Frontal cortex (tissue), 4 donors: ENCODE data around the gene BTBD1. TPM values are rescaled to one million over a fixed set of nuclear protein-coding genes. Genes with fewer than 3 reads are reported as not detected.
"Not testable (repeated sequence)": the region's sequence is repeated elsewhere in the genome, so short reads cannot be mapped to it uniquely, and the experiment has no call there.

Source experiments
- DNase-seq, 2 donors: peaks; one replicate each; pipeline ENCODE4 v3.0.0; 2012; ENCODE audit warnings: low spot score in 2 of 2
- FAIRE-seq: peaks from 2 replicates; lab custom pipeline; 2012; peaks lifted over from hg19 to GRCh38; lab: Jason Lieb, UNC
- total RNA-seq: library from RNA; depleted of rRNA; stranded (reverse); fragments of >200 nt; gene quantifications from one replicate; pipeline ENCODE4 v1.2.3, GENCODE V29; 2014
- donor health status: control.
- donor health status: control.
- donor health status: control.

BTBD1 gene
- total RNA-seq, 1 donor from 2014 or later = 156 TPM

DNA sequence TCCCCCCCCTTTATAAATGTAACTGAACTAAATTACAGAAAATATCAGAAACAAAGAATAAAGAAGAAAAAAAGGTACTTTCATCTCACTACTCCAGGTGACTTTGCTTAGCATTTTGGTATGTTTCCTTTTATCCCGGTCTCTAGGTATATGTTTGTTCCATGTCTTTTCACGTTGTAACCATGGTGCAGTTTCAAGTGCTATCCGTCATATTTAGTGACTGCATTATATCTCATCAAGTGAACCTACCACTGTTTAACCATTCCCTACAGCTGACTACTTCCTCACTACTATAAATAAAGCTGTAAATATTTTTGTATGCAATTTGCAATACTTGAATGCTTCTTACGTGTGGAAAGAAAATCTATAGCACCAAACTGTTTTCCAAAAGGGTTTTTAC is 2.2 kb downstream of the BTBD1 start:
- FAIRE-seq = no peak
- DNase-seq = no peak

DNA sequence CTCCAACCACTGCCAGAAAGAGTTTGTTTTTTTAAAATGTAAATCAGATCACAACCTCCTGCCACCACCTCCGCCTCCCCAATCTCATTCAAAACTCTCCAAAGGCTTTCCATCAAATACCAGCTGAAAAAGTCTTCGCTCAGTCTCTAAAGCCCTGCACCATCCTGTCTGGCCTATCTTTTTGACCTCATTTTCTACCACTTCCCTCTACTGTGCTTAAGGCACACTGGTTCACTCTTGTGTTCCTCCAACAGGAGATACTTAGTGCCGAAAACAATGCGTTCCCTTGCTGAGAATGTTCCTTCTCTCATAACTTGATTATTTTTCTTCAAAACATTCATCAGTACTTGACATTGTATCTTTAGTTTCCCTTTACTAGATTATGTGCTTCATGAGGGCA is 3.5 kb downstream of the BTBD1 start:
- no peak for DNase-seq
- FAIRE-seq = no peak

DNA sequence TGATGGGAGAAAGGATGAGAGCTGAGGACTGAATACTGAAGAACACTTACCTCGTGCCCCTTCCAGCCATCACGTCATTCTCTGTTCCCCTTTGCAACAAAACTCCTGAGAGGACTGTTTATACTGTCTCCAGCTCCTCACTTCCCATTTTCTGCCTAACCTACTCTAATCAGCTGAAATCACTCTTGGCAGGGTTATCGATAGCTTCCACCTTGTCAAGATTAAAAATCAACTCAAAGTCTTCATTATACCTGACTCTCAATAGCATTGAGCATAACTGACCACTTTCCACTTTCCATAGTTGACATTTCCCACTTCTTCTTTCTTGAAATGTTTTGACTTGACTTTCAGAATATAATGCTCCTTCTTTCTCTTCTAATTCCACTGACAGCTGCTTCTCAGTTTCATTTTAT is 4.3 kb downstream of the BTBD1 start:
- DNase-seq (no peak), FAIRE-seq (no peak)

DNA sequence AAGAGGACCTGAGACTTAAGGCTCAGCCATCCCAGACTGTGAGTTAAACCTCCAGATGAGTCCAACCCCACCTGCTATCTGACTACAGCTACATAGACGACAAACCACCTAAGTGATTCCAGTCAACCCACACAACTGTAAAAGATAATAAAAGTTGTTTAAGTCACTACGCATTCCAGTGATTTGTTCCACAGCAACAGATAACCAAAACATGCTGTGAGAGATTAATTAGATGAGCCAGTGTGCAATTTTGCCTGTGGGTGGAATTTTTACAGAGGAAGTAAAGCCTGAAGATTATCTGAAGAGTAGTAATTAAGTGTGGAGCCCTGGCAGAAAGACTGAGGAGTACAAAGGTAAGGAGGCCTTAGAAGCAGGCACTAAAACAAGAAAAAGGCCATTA is 5.4 kb downstream of the BTBD1 start:
- DNase-seq (no peak), FAIRE-seq (no peak)

DNA sequence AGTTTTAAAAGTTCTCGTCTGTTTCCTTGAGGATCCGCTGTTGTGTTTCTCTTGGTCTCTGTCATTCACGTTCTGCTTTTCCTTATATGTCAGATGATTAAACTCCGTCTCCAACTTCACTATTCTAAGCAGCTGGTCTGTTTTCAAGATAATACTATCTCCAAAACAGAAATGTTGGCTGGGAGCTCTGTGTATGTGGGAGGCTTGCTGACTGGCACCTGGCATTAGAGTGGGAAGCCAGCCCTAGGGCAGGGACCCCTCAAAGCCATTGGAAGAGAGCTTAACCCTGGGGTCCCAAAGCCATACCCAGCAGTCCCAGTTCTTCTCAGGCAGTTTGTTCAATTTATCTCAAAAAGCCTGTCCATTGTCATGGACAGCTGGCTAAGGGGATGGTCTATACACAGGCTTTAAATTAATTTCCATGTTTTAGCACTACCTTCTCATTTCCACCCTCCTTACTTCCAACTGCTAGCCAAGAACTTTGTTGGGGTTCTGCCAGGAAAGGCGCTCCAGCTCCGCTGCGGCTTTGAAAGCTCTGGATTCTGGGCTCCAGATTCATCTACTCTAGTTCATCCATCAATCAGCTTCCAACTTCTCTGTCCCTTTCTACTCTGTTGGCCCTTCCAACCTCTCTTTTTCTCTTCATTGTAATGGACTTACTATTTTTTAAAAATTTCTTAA is 9.2 kb downstream of the BTBD1 start:
- DNase-seq = no peak
- no peak for FAIRE-seq

DNA sequence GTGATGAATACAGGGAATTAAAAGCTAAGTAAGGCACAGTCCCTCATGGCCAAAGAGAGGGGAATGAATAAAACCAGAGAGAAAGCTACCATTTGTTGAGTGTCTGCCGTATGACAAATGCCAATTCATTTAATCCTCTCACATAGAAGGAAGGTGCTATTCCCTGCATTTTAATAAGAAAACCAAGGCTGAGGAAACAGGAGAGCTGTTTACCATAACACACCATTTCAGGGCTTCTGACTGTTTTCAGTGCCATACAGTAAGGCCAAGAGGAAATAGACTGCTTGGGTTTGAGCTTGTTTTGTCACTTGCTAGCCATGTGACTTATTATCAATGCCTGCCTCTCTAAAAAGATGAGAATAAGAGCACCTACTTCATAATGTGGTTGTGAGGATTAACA is 10.1 kb downstream of the BTBD1 start:
- DNase-seq (no peak), FAIRE-seq (no peak)

DNA sequence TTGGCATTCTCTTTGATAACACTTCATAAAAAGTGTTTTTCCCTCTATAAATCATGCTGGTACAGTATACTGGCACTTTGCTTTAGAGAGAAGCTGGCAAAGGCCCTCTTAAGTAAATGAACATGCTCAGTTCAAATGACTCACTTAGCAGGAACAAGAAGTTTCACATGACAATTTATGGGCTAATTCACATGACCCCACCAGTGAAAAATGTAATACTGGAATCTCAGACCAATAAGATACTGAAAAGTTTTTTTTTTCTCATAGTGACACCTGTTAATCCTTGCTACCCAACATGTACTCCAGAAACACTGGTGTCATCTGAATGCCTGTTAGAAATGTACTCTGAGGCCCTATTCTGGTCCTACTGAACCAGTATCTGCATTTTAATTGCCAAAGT is 13.9 kb downstream of the BTBD1 start:
- DNase-seq = no peak
- FAIRE-seq = no peak

DNA sequence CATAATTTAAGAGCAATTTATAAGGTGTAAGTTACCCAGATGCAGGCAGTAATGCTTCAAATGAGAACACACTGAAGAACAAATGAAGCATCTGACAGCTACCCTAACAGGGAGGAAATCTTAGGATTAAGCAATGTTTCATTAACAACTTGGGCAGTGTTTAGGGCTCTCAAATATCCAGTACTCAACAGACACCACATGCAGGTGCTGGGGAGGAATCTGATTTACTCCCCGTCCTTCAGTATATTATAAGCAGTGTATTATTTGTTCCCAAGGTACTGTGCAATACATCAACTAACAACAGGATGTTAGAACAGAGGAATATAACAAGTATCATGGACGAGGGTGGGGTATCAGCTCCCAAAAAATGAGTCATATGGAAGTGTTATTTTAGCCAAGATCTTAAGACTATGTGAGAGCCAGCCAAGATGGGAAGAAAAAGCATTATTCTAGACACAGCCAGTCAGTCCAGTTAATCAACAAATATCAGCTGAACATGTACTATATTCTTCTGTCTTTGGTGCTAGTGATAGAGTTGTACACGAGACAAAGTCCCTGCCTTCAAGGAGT is 20.4 kb downstream of the BTBD1 start:
- no peak for FAIRE-seq
- no peak for DNase-seq

DNA sequence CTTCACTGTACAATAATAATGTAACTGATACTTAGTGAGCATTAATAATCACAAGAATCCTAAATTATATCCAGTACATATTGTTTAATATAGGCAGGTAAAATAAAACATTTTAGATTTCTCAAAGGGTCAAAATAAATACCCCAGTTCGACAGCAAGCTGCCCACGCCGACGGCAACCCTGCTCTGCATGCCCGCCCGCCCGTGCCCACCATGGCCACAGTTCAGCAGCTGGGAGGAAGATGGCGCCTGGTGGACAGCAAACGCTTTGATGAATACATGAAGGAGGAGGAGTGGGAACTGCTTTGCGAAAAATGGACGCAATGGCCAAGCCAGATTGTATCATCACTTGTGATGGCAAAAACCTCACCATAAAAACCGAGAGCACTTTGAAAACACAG is 22.9 kb downstream of the BTBD1 start:
- no peak for FAIRE-seq
- no peak for DNase-seq

DNA sequence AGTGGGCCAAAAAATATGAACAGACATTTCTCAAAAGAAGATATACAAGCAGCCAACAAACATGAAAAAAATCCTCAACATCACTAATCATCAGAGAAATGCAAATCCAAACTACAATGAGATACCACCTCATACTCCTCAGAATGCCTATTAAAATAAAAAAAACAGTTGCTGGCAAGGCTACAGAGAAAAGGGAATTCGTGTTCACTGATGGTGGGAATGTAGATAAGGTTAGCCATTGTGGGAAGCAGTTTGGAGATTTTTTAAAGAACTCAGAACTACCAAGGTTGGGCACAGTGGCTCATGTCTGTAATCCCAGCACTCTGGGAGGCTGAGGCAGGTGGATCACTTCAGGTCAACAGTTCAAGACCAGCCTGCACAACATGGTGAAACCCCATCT is 27.8 kb downstream of the BTBD1 start:
- FAIRE-seq (peak; percentile 24), DNase-seq (no peak)

DNA sequence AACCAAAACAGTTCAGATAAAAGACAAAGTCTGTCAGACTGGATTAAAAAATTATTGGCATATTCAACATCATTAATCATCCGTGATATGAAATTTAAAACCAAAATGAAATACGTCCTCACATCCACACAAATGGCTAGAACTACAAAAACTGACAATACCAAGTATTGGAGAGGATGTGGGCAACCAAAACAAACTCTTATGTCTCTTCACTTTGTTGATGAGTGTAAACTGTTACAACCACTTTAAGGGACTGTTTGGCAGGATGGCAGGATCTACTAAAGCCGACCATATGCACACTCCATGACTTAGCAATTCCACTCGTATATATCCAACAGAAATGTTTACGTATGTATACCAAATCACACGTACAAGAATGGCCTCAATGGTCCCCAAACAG is 30.8 kb downstream of the BTBD1 start:
- FAIRE-seq = no peak
- DNase-seq = no peak

DNA sequence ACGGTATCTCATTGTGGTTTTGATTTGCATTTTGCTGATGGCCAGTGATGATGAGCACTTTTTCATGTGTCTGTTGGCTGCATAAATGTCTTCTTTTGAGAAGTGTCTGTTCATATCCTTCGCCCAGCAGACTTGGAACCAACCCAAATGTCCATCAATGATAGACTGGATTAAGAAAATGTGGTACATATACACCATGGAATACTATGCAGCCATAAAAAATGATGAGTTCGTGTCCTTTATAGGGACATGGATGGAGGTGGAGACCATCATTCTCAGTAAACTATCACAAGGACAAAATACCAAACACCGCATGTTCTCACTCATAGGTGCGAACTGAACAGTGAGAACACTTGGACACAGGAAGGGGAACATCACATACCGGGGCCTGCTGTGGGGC is 35.8 kb downstream of the BTBD1 start:
- DNase-seq, FAIRE-seq: not testable (repeated sequence)

DNA sequence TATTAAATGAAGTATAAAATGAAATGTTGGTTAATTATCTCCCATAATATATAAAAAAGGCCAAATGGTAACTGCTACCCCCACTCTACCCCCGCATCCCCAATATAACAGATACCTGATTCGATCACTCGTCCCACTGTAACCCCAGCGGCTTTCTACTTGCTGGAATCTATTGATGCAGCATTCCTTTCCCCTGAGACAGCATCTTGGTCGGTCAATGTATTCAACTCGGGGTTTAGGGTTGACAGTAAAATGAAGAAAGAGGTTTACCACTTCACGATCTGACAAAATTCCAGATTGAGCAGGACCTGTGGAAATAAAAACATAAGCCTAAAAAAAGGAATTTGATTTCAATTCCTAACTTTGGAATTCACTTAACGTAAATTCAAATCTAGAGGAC is 37.0 kb downstream of the BTBD1 start:
- DNase-seq = no peak

DNA sequence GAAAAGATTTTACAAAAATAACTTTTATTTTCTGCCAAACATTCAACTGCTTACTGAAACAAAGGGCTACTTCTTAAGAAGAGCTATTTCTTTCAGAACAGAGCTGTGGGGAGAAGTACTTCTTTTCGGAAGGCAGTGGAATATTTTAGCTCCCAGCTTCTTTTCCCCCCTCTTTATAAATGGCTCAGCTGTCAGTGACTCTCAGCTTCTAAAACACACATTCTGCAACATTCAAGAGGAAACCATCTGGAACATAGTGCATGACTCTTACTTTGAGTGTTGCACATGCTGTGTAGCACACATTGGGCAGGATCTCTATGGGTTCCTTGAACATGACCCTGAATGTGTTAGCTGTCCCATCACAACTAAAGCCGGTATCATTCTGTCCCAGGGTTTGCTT is 48.6 kb downstream of the BTBD1 start:
- no peak for FAIRE-seq
- DNase-seq = no peak

More for the DNA sequence above, 37.0 kb downstream of the BTBD1 start:
- no peak for FAIRE-seq

DNA sequence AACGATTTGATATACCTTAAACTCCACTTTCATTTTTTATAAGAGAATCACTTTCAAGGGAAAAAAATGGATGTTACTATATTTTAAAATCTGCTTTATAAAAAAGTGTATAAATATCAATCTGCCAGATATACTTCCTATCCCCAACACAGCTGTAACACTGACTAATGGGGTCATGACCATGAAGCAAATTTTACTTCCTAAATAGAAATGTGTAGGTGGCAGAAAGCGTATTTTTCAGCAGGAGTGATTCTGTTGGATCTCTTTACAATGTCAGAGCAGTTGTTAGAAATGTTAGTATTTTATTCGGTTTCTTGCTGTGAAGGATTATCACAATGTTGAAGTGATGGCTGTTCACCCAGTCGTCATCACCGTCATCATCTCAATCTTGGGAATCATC is 50.1 kb downstream of the BTBD1 start:
- FAIRE-seq (no peak), DNase-seq (no peak)

DNA sequence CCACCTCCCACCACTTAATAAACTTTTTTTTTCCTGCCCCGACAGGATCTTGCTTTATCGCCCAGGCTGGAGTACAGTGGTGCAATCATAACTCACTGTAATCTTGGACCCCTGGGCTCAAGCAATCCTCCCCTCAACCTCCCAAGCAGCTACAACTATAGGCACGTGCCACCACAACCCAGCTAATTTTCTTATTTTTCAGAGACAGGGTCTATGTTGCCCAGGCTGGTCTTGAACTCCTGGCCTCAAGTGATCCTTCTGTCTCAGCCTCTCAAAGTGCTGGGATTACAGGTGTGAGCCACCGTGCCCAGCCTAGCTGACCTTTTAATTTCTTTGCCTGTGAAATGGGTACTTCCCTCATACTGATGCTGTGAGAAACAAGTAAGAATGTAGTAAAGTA is 51.7 kb downstream of the BTBD1 start:
- DNase-seq (no peak), FAIRE-seq (no peak)

DNA sequence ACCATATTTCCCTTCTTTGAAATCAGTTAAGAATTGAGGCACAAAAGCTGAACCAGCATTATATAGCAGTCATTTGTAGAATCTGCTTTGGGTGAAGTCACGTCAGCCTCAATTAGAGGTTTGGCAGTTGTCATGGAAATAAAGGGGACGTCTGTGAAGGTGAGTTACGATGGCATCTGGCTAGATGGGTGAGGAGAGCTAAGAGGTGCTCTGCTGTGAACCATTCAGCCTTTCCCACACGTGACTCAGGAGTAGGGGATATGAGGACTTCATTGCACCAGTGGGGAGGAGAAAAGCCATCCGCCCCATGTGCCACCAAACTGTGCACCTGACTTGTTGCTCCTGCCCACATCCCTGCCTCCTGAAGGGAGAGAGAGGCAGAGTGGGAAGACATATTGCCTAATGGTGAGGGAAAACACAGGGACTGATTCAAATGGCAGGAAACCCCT is 52.8 kb downstream of the BTBD1 start:
- DNase-seq (no peak), FAIRE-seq (no peak)

DNA sequence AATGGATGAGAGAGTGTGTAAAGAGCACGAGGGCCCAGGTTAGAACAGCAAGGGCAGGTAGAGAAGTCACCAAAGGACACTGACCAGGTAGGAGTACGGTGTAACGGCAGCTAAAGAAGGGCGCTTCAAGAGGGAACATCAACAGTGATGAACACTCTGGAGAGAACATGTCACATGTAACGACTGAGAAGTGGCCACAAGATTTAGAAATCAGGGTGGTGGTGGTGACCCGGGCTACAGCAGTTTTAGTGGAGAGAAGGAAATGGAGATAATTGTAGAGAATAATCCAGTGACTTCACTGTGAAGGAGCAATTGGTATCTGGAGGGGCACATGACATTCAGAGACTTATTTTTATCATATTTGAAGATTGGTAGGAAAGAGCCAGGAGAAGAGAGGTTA is 54.4 kb downstream of the BTBD1 start:
- no peak for FAIRE-seq
- DNase-seq = no peak

DNA sequence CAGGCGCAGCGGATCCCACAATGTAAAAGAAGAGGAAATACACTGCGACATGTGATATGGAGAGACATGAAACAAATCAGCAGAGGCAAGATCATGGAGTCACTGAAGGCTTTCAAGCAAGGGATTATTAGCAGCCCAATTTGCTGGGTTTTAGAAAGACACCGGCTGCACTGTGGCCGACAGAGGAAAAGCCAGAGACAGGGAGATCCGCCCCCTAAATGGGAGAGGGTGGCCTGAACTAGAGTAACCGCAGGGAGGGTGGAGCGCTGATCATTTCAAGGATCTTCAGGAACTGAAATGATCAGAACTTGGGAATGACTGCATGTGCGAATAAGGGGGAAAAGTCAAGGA is 55.0 kb downstream of the BTBD1 start:
- DNase-seq (no peak), FAIRE-seq (no peak)

DNA sequence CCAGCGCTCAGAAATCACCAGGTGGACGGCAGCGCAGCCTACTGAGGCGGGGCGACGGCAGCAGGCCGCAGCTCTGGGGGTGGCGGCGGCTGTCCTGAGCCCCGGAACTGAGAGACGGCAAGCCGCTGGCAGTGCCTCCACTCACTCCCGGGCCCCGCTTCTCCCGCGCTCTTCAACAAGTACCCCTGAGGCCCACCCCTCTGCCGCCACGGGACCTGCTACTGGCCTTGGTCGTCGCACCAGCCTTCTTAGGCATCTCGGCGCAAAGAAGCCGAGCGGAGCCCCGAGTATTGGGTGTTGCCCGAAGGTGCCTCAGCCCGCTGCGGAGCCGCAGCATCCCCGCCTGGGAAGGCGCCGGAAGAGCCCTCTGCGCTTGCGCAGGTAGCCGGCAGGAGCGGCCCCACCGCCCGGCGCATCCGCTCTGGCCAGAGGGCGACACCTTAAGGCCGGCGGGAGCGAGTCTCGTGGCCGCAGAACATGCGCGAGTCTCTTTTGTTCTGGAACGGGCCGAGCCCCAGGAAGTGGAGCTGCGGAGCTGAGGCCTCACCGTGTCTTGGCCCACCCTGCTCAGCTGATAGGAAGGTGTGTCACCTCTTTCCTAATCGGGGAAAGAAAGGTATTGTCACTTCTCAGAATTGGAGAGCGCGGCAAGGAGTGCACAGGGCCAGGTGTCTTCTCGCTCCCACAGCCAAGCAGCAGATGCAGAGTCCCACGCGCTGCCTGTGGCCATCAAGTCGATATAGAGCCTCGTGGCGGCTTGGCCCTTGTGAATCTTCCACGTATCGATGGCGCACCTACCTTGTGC is 55.6 kb downstream of the BTBD1 start, which contains the start of gene C15orf40:
Gene C15orf40 (minus strand): TSS at position 369 of the 805 bp plus-strand sequence. CDS start 32 bp downstream, at position 337.
- no peak for FAIRE-seq
- DNase-seq = peak; percentile 89 to 90

DNA sequence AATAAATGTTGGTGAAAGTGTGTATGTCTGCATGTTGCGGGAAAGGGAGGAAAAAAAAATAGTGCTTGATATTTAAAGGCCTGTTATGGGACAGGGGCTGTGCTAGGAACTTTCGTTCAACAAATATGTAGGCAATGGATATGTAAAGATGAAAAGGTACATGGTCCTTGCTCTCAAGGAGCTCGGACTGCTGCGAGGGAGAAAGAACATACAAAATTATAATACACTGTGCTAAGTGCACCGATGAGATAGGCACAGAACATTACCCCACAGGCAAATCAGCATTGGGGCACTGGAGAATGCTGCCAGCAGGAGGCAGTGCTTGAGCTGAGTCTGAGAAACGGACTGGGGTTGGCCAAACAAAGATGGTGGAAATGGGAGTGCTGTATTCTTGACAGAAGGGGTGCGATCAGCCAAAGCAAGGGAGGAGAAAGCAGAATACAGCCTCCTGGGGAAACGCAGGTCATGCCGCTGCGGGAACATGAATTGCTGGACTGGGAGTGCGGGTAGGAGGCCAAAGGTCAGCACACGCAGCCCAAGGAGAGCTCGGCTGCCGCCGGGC is 56.3 kb downstream of the BTBD1 start:
- DNase-seq (peak; percentile 64 to 67), FAIRE-seq (no peak)
